Fibroblast of pulmonary artery (primary cell): ENCODE data around the gene RIPOR2.
A peak's percentile ranks its signal among the peaks of the same experiment; 100 is the strongest.

Experiments used
- DNase-seq: peaks from one replicate; pipeline ENCODE4 v3.0.0-alpha.2; 2010; ENCODE audit warnings: low read depth
- H3K4me3 ChIP-seq: replicated peaks from 2 replicates; pipeline ENCODE4 v1.5.1; 2011; ENCODE audit warnings: low read depth, mild to moderate bottlenecking, control low read depth, low read length, moderate library complexity
- TF ChIP-seq, protein P1 (sequence below): IDR thresholded peaks from 2 replicates; pipeline ENCODE4 v1.5.1; 2011; ENCODE audit warnings: mild to moderate bottlenecking, control low read depth, low read length, inconsistent platforms; ENCODE audit errors: missing control alignments

Gene RIPOR2, protein sequence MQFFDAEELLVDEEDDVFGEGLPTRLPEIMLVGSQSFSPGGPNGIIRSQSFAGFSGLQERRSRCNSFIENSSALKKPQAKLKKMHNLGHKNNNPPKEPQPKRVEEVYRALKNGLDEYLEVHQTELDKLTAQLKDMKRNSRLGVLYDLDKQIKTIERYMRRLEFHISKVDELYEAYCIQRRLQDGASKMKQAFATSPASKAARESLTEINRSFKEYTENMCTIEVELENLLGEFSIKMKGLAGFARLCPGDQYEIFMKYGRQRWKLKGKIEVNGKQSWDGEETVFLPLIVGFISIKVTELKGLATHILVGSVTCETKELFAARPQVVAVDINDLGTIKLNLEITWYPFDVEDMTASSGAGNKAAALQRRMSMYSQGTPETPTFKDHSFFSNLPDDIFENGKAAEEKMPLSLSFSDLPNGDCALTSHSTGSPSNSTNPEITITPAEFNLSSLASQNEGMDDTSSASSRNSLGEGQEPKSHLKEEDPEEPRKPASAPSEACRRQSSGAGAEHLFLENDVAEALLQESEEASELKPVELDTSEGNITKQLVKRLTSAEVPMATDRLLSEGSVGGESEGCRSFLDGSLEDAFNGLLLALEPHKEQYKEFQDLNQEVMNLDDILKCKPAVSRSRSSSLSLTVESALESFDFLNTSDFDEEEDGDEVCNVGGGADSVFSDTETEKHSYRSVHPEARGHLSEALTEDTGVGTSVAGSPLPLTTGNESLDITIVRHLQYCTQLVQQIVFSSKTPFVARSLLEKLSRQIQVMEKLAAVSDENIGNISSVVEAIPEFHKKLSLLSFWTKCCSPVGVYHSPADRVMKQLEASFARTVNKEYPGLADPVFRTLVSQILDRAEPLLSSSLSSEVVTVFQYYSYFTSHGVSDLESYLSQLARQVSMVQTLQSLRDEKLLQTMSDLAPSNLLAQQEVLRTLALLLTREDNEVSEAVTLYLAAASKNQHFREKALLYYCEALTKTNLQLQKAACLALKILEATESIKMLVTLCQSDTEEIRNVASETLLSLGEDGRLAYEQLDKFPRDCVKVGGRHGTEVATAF

DNA sequence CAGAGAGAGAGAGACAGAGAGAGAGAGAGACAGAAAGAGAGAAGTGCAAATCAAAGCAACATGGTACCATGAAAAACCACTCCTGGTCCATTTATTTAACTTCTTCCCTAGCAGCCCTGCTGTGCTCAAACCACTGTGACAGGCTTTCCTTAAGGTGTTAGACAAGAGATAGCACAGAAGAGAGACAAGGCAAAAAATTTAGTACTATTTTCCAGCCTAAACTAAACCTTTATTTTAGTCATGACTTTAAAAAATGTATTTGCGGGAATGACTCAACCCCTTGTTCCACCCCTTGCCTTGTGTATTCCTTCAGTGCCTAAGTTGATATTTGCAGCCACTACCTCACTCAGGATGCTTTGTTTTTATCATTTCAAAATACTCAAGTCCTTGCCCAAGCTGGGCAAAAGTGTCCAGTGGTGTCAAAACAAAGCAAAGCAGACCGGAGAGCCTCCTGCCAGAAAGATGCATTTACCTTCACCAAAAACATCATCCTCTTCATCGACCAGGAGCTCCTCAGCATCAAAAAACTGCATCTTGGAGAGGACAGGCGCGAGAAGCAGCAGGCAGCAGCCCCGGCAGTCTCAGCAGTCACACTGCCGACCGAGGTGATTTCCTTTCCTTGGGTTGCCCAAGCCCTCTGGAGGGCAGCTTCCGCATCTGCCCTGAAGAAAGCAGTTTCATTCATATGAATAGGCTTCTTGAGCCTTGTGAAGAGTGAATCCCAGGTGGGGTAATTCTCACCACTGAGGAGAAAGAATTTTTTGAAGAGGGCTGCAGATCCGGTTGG is at the start of gene RIPOR2:
RIPOR2 (minus strand) TSS at position 595 of the 787 bp plus-strand sequence; CDS start at position 533, 62 bp downstream.
- TF ChIP-seq, protein P1, sequence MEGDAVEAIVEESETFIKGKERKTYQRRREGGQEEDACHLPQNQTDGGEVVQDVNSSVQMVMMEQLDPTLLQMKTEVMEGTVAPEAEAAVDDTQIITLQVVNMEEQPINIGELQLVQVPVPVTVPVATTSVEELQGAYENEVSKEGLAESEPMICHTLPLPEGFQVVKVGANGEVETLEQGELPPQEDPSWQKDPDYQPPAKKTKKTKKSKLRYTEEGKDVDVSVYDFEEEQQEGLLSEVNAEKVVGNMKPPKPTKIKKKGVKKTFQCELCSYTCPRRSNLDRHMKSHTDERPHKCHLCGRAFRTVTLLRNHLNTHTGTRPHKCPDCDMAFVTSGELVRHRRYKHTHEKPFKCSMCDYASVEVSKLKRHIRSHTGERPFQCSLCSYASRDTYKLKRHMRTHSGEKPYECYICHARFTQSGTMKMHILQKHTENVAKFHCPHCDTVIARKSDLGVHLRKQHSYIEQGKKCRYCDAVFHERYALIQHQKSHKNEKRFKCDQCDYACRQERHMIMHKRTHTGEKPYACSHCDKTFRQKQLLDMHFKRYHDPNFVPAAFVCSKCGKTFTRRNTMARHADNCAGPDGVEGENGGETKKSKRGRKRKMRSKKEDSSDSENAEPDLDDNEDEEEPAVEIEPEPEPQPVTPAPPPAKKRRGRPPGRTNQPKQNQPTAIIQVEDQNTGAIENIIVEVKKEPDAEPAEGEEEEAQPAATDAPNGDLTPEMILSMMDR: no peak
- no peak within 1 kb of the TSS for H3K4me3 ChIP-seq
- DNase-seq: no peak

DNA sequence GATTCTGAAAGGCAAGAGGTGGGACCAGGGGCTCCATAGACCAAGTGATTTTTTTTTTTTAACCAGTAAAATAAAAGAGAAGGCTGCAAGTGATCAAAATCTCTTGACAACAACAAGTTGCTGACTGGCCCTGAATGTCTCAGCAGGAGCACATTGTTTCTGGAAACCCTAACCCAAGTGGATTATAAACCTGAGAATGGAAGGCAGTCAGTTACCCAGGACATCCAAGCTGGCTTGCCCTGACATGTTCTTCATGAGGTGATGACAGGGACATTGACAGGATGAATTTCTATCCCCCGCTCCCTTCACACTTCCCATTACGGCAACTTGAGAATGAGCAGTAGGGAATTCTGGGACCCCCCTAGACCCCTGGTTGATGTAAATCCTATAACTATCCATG is 49.6 kb upstream of the RIPOR2 start:
- TF ChIP-seq, protein P1: no peak
- H3K4me3 ChIP-seq: no peak overlapping the region
- DNase-seq: no peak

DNA sequence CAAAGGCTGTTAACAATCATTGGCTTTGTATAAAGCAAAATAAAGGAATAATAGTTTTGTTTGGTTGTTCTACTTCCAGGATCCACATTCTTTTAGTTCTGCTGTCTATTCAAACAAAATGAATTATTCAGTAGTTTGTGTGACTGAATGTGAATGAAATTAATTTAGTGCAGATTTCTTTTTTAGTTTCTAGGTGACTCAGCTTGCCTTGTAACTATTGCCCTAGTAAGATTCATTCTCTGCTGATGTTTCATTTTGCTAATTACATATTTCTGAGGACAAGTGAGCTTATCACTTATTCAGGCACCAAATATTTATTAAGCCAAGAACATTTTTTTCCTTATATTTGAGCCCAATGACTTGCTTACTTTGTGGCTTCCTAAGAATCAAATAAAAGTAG is 46.5 kb upstream of the RIPOR2 start:
- no peak overlapping the region for H3K4me3 ChIP-seq
- DNase-seq: peak; percentile 11
- TF ChIP-seq, protein P1: no peak

DNA sequence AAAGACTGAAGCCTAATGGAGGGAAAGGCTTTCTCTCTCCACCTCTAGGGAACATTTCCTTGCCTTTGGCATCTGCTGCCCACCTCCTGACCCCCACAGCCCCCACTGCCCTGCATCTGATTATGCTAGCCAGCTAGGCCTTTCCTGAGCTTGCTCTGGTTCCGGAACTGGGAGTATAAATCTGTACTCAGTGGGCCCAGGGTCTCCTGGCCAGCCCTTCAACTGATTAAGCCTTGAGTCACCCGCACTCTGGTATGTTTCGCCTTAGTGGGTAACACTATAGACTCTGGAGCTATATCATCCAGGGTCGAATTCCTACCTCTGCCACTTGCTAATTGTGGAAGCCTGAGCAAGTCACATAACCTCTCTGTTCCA is 45.6 kb upstream of the RIPOR2 start:
- TF ChIP-seq, protein P1: no peak
- DNase-seq: peak; percentile 40
- no peak overlapping the region for H3K4me3 ChIP-seq

DNA sequence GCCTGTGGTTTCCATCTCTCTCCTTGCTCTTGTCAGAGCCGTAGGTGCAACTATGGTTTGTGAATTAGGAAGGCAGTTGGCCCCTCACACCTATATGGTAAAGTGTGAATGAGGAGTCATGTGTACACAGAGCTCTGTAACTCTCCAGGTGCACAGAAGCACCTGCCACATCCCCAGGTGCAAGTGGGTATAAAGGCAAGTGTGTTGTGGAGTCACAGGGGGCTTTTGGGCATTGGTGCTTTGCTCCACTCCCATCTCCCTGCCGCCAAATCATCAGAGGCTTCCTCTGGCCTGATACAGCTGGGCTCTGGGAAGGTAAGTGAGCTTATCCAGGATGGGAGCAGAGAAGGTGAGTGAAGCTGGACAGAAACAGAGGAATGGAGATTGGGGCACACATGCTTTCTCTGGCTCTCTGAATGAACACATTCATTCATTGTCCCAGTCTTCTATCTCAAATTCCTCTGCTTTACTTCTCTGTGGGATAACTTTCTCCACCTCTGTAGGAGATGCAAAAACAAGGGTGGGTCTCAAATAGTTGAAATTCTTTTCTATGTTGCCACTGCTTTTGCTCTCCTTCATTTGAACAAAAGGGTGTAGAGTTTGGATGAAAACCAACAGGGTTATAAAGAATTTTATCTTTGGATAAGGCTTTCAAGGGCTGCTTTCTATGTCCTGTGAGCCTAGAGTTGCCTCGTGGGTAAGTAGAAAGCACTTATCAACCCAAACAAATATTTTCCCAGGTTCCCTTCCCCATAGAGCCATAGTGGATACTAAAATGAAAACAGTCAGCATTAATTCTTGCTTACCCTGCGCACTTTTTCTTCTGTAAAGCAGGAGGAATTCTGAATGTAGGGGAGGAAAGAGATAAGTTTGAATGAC is 45.0 kb upstream of the RIPOR2 start:
- TF ChIP-seq, protein P1: no peak
- peak; percentile 67 for DNase-seq
- H3K4me3 ChIP-seq: no peak overlapping the region
